KOPT-K1 (cell line): ENCODE results near the gene RAD51B.

Experiments
- H3K27ac ChIP-seq: fragments of 200-600 bp; sonication (generic); 2 replicates; pipeline ENCODE4 v1.5.1; 2016; ENCODE audit warnings: antibody characterized with exemption, mild to moderate bottlenecking, low read depth, low read length; ENCODE audit not compliant: poor library complexity, severe bottlenecking
- H3K36me3 ChIP-seq: fragments of 200-600 bp; sonication (generic); 2 replicates; pipeline ENCODE4 v1.5.1; 2017; ENCODE audit warnings: antibody characterized with exemption, mild to moderate bottlenecking, low read length, moderate library complexity; ENCODE audit not compliant: insufficient read depth
- H3K9me3 ChIP-seq: fragments of 200-600 bp; sonication (generic); 2 replicates; pipeline ENCODE4 v1.5.1; 2017; ENCODE audit warnings: antibody characterized with exemption, low read length, mild to moderate bottlenecking; ENCODE audit not compliant: insufficient read depth, poor library complexity, severe bottlenecking

Gene RAD51B

GRCh38 chr14:68553311-68553710, 733.7 kb downstream of the RAD51B start:
- H3K9me3 ChIP-seq, result no peaks in the 10 kb centered on the region
- H3K36me3 ChIP-seq, result no peaks in the 10 kb centered on the region
- no peak overlapping the region for H3K27ac ChIP-seq

GRCh38 chr14:68554231-68554630, 734.7 kb downstream of the RAD51B start:
- H3K36me3 ChIP-seq, result no peaks in the 10 kb centered on the region
- H3K27ac ChIP-seq, result no peak overlapping the region
- no peaks in the 10 kb centered on the region for H3K9me3 ChIP-seq

GRCh38 chr14:68556253-68556652, 736.7 kb downstream of the RAD51B start:
- Histone ChIP-seq H3K9me3 (no peaks in the 10 kb centered on the region), H3K36me3 (no peaks in the 10 kb centered on the region), H3K27ac (no peak overlapping the region)

GRCh38 chr14:68557648-68558047, 738.1 kb downstream of the RAD51B start:
- H3K27ac ChIP-seq, result no peak overlapping the region
- H3K9me3 ChIP-seq, result no peaks in the 10 kb centered on the region
- H3K36me3 ChIP-seq, result no peaks in the 10 kb centered on the region

GRCh38 chr14:68558096-68558495, 738.5 kb downstream of the RAD51B start:
- no peaks in the 10 kb centered on the region for H3K9me3 ChIP-seq
- no peaks in the 10 kb centered on the region for H3K36me3 ChIP-seq
- H3K27ac ChIP-seq, result no peak overlapping the region

GRCh38 chr14:68559949-68560348, 740.4 kb downstream of the RAD51B start:
- H3K9me3 ChIP-seq, result no peaks in the 10 kb centered on the region

DNA sequence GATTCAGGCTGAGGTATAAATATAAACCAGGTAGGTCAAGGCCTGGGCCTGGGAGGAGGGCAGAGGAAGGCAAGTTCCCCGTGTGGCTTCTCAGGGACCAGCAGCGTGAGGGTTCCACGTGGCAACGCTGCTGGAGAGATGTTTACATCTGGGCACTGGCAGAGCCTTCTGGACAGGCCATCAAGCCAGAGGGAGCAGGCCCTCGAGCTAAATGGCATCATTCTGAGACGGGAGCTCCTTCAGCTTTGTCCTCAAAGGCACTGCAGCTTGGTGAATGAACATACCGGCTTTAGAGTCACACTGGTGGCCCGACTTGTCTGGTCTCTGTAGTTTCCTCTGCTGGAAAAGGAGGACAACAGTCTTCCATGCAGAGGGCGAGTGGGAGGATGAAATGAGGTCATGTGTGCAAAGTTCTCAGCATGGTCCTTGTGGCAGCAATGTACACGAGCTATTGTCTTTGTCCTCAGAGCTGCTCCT, 742.0 kb downstream of the RAD51B start:
- no peaks in the 10 kb centered on the region for H3K9me3 ChIP-seq
- H3K27ac ChIP-seq, result no peak overlapping the region
- H3K36me3 ChIP-seq, result no peaks in the 10 kb centered on the region

More at GRCh38 chr14:68559949-68560348, 740.4 kb downstream of the RAD51B start:
- no peaks in the 10 kb centered on the region for H3K36me3 ChIP-seq
- no peak overlapping the region for H3K27ac ChIP-seq

- H3K27ac ChIP-seq, result peak overlapping the region; percentile 23
- H3K36me3 ChIP-seq, result no peaks in the 10 kb centered on the region
- no peaks in the 10 kb centered on the region for H3K9me3 ChIP-seq
Measured at GRCh38 chr14:68562911-68563250, 743.3 kb downstream of the RAD51B start.

DNA sequence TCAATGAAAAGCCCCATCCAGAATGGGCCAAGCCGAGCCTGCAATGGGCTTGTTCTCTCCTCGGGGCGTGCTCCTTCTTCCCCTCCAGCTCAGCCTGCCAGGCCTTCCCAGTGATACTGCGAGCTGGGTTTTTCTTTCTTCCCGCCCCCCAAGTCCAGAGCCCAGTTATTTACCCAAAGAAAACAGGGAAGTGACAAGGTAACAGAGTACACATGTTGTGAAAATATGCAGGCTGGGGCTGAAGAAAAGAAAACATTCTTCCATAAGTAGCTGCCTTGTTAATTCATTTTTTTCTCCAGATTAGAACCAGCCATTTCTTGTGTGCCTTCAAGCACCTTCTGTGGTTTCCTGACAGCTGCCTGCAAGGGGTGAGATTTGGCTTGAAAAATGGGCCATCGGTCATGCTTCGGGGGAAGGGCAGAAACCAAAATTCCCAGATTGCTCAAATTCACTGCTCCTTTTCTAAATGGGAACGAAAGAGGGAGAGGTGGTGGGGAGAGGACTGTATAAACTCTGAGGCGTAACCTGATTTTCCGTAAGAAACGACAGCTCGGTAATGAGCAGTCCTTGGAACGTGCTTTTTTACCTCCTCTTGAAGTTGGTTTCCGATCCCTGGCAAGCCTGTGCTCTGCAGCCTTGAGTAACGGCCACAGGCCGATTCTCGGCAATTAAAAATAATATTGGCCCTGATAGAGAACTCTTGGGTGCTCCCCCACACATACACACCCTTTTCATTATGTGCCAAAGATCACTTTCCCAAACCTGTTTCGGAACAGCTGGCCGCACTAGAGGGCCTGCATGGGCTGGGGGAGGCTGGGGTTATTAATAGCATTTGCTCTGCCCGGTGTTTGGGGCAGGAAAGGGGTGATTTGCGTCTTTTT, 743.9 kb downstream of the RAD51B start:
- H3K27ac ChIP-seq, result peak overlapping the region; percentile 23
- H3K36me3 ChIP-seq, result no peaks in the 10 kb centered on the region
- H3K9me3 ChIP-seq, result no peaks in the 10 kb centered on the region

DNA sequence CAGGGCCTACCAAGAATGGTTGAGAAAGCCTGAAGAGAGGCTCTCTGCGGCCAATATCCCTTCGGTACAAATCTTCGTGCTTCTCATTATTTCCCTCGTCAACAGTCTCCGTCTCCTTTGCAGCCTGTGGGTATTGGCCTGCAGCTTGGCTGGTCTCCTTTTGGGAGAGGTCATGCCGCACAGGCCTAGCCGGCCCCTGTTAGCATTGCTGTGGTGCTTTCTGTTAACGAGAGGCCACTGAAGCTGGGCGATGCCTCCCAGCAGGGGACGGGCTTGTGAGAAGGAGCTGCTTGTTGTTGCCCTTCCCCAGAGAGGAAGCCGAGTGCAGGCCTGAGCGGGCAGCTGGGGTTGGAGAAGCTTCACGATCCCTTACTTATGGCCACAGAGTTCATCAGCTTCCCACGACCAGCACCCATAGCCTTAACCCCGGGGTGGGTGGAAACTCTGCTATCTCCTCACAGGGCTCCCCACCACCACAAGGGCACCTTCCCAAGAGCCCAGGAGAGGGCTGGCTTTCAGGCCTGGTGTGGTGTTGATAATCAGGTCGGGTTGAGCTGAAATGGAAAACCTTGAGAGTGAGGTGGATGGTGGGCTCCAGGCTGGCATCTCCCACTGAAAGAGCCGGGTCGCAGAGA, 744.7 kb downstream of the RAD51B start:
- no peaks in the 10 kb centered on the region for H3K36me3 ChIP-seq
- no peaks in the 10 kb centered on the region for H3K9me3 ChIP-seq
- peak overlapping the region; percentile 22 for H3K27ac ChIP-seq

DNA sequence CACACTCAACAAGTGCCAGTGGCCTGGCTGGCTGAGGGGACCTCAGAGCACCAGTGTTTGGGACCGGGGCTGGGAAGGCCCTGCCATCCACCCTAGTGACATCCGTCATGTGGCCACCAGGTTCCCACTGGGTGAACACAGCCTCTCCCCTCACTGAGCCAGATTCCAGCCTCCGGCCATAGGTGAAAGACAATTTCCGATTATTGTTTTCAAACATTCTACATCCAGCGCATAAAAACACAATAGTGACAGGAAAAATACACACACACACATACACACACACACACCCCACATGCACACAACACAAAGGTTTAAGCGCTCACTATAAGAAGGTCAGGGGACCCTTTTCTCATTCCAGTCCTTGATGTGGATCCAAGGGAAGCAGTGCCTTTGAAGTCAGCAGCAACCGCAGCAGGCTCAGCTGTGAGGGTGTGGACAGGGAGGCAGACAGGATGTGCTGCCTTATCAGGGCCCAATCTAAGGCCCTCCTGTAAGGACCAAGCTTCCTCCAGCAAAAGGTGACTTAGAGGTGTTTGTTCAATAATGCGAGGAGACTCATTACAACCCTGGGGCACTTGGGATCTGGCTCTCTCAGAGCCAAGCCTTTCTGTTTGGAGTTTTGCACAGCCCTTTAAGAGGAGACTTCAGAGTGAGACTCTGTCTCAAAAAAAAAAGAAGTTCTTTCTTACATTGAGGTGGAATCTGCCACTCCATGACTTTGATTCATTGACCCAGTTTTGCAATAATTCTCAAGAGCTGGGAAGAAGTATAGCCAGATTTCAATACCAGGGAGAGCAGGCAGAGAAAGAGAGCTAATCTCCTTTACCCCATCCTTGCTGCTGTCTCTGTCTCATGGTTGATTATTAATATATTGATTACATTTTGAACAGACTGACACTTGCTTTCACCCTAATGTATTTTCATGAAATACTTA, 745.5 kb downstream of the RAD51B start:
- no peaks in the 10 kb centered on the region for H3K36me3 ChIP-seq
- peak overlapping the region; percentile 22 for H3K27ac ChIP-seq
- no peaks in the 10 kb centered on the region for H3K9me3 ChIP-seq

DNA sequence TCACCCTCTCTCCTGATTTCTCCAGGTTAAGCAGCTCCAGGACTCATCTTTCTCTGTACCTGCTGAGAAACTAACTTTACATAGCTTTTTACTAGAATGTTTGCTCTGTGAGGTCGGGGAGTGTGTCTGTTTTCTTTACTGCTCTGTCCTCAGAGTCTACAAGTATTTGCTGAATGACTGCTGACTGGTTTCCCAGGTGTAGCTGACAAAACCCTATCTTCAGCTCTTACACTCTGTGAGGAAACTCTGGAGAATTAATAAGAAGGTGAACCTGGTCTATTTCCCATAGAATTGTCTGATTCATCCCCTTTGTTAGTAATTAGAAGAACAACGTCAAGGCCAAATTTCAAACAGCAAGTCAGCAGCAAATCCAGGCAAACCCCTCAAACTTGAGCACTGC, 746.5 kb downstream of the RAD51B start:
- Histone ChIP-seq H3K27ac (no peak overlapping the region), H3K9me3 (no peaks in the 10 kb centered on the region), H3K36me3 (no peaks in the 10 kb centered on the region)

GRCh38 chr14:68568907-68569897, 749.6 kb downstream of the RAD51B start:
- Histone ChIP-seq H3K9me3 (no peaks in the 10 kb centered on the region), H3K36me3 (no peaks in the 10 kb centered on the region), H3K27ac (no peak overlapping the region)

GRCh38 chr14:68569970-68570409, 750.4 kb downstream of the RAD51B start:
- H3K9me3 ChIP-seq, result no peaks in the 10 kb centered on the region
- no peaks in the 10 kb centered on the region for H3K36me3 ChIP-seq
- no peak overlapping the region for H3K27ac ChIP-seq
